ENCODE data around the gene MMP15.

DNA sequence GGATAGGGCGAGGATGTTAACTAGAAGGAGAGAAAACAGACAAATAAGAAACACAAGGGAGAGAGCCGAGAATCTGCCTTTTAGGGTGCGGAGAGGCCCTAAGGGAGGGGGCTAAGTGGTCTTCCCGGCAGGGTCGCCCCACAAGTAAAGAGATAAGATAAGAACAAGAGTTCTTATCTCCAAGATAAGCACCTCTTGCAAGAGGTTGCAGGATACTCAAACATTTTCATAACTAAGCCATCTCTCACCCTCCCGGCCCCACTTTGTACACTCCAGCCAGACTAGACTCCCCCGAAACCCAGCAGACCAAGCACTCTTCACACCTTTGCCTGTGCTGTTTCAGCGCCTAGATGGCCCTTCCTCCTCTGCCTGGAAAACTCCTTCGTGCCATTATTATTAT, 39.4 kb upstream of the MMP15 start:
- TF ChIP-seq, protein P1, sequence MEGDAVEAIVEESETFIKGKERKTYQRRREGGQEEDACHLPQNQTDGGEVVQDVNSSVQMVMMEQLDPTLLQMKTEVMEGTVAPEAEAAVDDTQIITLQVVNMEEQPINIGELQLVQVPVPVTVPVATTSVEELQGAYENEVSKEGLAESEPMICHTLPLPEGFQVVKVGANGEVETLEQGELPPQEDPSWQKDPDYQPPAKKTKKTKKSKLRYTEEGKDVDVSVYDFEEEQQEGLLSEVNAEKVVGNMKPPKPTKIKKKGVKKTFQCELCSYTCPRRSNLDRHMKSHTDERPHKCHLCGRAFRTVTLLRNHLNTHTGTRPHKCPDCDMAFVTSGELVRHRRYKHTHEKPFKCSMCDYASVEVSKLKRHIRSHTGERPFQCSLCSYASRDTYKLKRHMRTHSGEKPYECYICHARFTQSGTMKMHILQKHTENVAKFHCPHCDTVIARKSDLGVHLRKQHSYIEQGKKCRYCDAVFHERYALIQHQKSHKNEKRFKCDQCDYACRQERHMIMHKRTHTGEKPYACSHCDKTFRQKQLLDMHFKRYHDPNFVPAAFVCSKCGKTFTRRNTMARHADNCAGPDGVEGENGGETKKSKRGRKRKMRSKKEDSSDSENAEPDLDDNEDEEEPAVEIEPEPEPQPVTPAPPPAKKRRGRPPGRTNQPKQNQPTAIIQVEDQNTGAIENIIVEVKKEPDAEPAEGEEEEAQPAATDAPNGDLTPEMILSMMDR (IDR thresholded peaks at IDR 0.05), result no peak
- TF ChIP-seq POLR2A (IDR thresholded peaks at IDR 0.05), result no peak

Data from heart left ventricle (tissue), 13 donors.